ENCODE data around the gene KCNC1.

GRCh38 chr11:17793642-17794170 lies 59.1 kb downstream of the KCNC1 start:
- no peak for TF ChIP-seq POLR2A (IDR thresholded peaks at IDR 0.05)
- TF ChIP-seq, protein P1, sequence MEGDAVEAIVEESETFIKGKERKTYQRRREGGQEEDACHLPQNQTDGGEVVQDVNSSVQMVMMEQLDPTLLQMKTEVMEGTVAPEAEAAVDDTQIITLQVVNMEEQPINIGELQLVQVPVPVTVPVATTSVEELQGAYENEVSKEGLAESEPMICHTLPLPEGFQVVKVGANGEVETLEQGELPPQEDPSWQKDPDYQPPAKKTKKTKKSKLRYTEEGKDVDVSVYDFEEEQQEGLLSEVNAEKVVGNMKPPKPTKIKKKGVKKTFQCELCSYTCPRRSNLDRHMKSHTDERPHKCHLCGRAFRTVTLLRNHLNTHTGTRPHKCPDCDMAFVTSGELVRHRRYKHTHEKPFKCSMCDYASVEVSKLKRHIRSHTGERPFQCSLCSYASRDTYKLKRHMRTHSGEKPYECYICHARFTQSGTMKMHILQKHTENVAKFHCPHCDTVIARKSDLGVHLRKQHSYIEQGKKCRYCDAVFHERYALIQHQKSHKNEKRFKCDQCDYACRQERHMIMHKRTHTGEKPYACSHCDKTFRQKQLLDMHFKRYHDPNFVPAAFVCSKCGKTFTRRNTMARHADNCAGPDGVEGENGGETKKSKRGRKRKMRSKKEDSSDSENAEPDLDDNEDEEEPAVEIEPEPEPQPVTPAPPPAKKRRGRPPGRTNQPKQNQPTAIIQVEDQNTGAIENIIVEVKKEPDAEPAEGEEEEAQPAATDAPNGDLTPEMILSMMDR (IDR thresholded peaks at IDR 0.05), result no peak
